Fibroblast of lung (primary cell): ENCODE measurements around the gene CC2D2B.

Source experiments
- CTCF ChIP-seq, 2 donors: IDR thresholded peaks in 1 of 2; conservative IDR thresholded peaks in 1 of 2; 1 replicate in 1 of 2; 2 replicates in 1 of 2; pipeline ENCODE4 v1.5.1; 2011 to 2012; ENCODE audit warnings: low read length in 2 of 2, control low read depth in 1 of 2, inconsistent platforms in 1 of 2, low read depth in 1 of 2, mild to moderate bottlenecking in 1 of 2
- EZH2 ChIP-seq: IDR thresholded peaks from 2 replicates; pipeline ENCODE4 v1.5.1; 2012; ENCODE audit warnings: low read length, control low read depth, mild to moderate bottlenecking; ENCODE audit errors: missing control alignments

GRCh38 chr10:96038476-96039387, 131.0 kb downstream of the CC2D2B start:
- no peak for TF ChIP-seq CTCF (conservative IDR thresholded peaks at IDR 0.05 in 1 of 2, IDR thresholded peaks at IDR 0.05 in 1 of 2; ENCODE audit: low read depth in 1 of 2, low read length in 2 of 2)
- TF ChIP-seq EZH2: no peak
